IPS DF 6.9 (cell line): ENCODE measurements around the gene SSR1.

ENCODE experiments used
- DNase-seq: peaks from one replicate; pipeline ENCODE4 v3.0.0-alpha.2; 2013; ENCODE audit warnings: low read depth, low spot score
- H3K27ac ChIP-seq: one replicate; pipeline ENCODE4 v1.5.1; 2013; ENCODE audit warnings: low read length, control low read depth
- H3K27me3 ChIP-seq: 2 replicates; pipeline ENCODE4 v1.6.1; 2013; ENCODE audit warnings: mild to moderate bottlenecking, low read length; ENCODE audit not compliant: control insufficient read depth, insufficient read depth
- H3K36me3 ChIP-seq: 2 replicates; pipeline ENCODE4 v1.6.1; 2013; ENCODE audit warnings: low read length; ENCODE audit not compliant: control insufficient read depth, insufficient read depth
- H3K4me1 ChIP-seq: 2 replicates; pipeline ENCODE4 v1.6.1; 2013; ENCODE audit warnings: low read length; ENCODE audit not compliant: control insufficient read depth, insufficient read depth
- H3K4me3 ChIP-seq: 2 replicates; pipeline ENCODE4 v1.5.1; 2013; ENCODE audit warnings: mild to moderate bottlenecking, low read length
- H3K9me3 ChIP-seq: 2 replicates; pipeline ENCODE4 v1.6.1; 2013; ENCODE audit warnings: low read length, inconsistent platforms; ENCODE audit not compliant: control insufficient read depth, insufficient read depth
- WGBS: extraction: QIAGEN DNeasy Blood & Tissue Kit; methylation state at CpG from one replicate; pipeline ENCODE4 v1.1.7; 2013; ENCODE audit warnings: mixed read lengths, missing lambda C conversion rate; ENCODE audit not compliant: insufficient read length, insufficient coverage; 5-methylcytosine and 5-hydroxymethylcytosine counted together

Gene SSR1

GRCh38 chr6:7229376-7230326, 83.3 kb downstream of the SSR1 start:
- no peaks in the 10 kb centered on the region for H3K4me1 ChIP-seq
- no peak overlapping the region for H3K27ac ChIP-seq
- H3K36me3 ChIP-seq: peaks cover 28% of the 10 kb centered on the region
- no peak for DNase-seq
- no peaks in the 10 kb centered on the region for H3K9me3 ChIP-seq
- WGBS: no CpG with 5 or more reads among the region's 62 CpGs
- no peaks in the 10 kb centered on the region for H3K27me3 ChIP-seq
- H3K4me3 ChIP-seq: no peak overlapping the region

- no peaks in the 10 kb centered on the region for H3K27me3 ChIP-seq
- H3K9me3 ChIP-seq: no peaks in the 10 kb centered on the region
- H3K4me3 ChIP-seq: no peak overlapping the region
- DNase-seq: no peak
- no CpG with 5 or more reads among the region's 21 CpGs for WGBS
- H3K27ac ChIP-seq: no peak overlapping the region
- no peaks in the 10 kb centered on the region for H3K4me1 ChIP-seq
- H3K36me3 ChIP-seq: peaks cover 28% of the 10 kb centered on the region
Observed at GRCh38 chr6:7228662-7229375, 84.2 kb downstream of the SSR1 start.

GRCh38 chr6:7224731-7225130, 88.3 kb downstream of the SSR1 start:
- WGBS: no CpG with 5 or more reads among the region's 9 CpGs

GRCh38 chr6:7222197-7222596, 90.8 kb downstream of the SSR1 start:
- no peak overlapping the region for H3K4me3 ChIP-seq
- DNase-seq: no peak
- H3K36me3 ChIP-seq: peaks cover 2% of the 10 kb centered on the region; the same call in 1 of the 2 replicates
- H3K27ac ChIP-seq: no peak overlapping the region
- H3K9me3 ChIP-seq: no peaks in the 10 kb centered on the region
- H3K4me1 ChIP-seq: no peaks in the 10 kb centered on the region
- no peaks in the 10 kb centered on the region for H3K27me3 ChIP-seq
- WGBS: no CpG with 5 or more reads among the region's 5 CpGs

More at GRCh38 chr6:7224731-7225130, 88.3 kb downstream of the SSR1 start:
- no peaks in the 10 kb centered on the region for H3K4me1 ChIP-seq
- no peak overlapping the region for H3K27ac ChIP-seq
- H3K36me3 ChIP-seq: peaks cover 12% of the 10 kb centered on the region
- no peak overlapping the region for H3K4me3 ChIP-seq
- no peaks in the 10 kb centered on the region for H3K27me3 ChIP-seq
- no peaks in the 10 kb centered on the region for H3K9me3 ChIP-seq
- DNase-seq: no peak

DNA sequence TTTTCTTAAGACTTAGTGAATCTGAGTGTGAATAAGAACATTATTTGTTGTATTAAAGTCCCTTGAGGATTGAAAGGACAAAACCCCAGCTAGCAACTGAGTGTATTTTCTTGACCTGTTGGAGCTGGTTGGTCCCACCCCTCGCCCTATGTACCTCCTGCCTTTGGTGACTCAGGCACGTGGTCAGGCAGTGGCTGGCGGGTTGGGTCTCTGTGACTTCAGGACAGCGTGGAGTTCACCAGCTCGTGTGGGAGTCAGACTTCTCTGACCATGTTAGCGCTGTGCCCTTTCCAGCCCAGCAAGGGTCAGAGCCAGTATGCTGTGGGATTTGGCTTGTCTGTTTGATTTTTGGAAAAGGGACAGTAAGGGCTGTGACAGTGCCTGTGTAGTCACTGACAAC, 93.7 kb downstream of the SSR1 start:
- Histone ChIP-seq H3K27ac (no peak overlapping the region), H3K27me3 (no peaks in the 10 kb centered on the region), H3K9me3 (no peaks in the 10 kb centered on the region), H3K4me1 (no peaks in the 10 kb centered on the region), H3K4me3 (no peak overlapping the region), H3K36me3 (no peaks in the 10 kb centered on the region)
- no peak for DNase-seq
- WGBS: no CpG with 5 or more reads among the region's 6 CpGs

- H3K27me3 ChIP-seq: no peaks in the 10 kb centered on the region
- H3K27ac ChIP-seq: no peak overlapping the region
- no CpG with 5 or more reads among the region's 2 CpGs for WGBS
Observed at GRCh38 chr6:7218406-7218988, 94.5 kb downstream of the SSR1 start.

More at GRCh38 chr6:7218406-7218988, 94.5 kb downstream of the SSR1 start:
- Histone ChIP-seq H3K4me3 (no peak overlapping the region), H3K9me3 (no peaks in the 10 kb centered on the region), H3K36me3 (no peaks in the 10 kb centered on the region), H3K4me1 (no peaks in the 10 kb centered on the region)
- no peak for DNase-seq
